Measurements from ENCODE around the gene GATAD1. TPM values are rescaled to one million over a fixed set of nuclear protein-coding genes. Genes with fewer than 3 reads are reported as not detected.

GATAD1 gene
- total RNA-seq, 1 experiment from 2014 or later, result 27.0 TPM

DNA sequence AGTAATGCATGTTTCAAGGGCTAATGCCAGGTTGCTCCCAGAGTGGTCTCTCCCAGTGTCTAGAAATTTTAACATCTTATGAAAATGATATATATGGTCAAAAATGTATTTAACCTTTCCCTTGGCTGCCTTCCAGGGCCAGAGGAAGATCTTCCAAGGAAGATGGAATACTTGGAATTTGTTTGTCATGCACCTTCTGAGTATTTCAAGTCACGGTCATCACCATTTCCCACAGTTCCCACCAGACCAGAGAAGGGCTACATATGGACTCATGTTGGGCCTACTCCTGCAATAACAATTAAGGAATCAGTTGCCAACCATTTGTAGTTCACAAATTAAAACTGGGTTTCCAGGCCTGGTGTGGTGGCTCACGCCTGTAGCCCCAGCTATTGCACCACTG is 9.0 kb downstream of the GATAD1 start:
- ChIA-PET CTCF (no interaction called here), POLR2A (interaction anchor here (0.5 kb wide), 1 partner anchor 108 kb away, joined by 7 read pairs; no protein-coding TSS in a partner anchor)
- intact Hi-C loops (cut with micrococcal nuclease; ENCODE audit: unreplicated experiment) (no loop called here), in situ Hi-C loops (cut with HindIII; ENCODE audit: low pct_unique_long_range_greater_than_20kb, low sequenced_read_pairs) (no loop called here)
- Histone ChIP-seq H3K4me1 (ENCODE audit: control insufficient read depth, insufficient read depth, low read length) (no peaks in the 10 kb centered on the region; the same call in 1 of the 2 replicates), H3K27me3 (ENCODE audit: control insufficient read depth, insufficient read depth, low read length) (no peaks in the 10 kb centered on the region), H3K27ac (ENCODE audit: low read length) (no peak overlapping the region), H3K36me3 (ENCODE audit: control insufficient read depth, insufficient read depth, low read length) (peaks cover 32% of the 10 kb centered on the region), H3K9me3 (ENCODE audit: control insufficient read depth, insufficient read depth, low read depth, low read length) (no peaks in the 10 kb centered on the region), H3K4me3 (ENCODE audit: low read depth in 2 of 2, low read length in 2 of 2) (no peak overlapping the region)
- ATAC-seq, result no peak
- no peak for DNase-seq (ENCODE audit: low read depth, low spot score)
- no peak for TF ChIP-seq SIN3A (IDR thresholded peaks at IDR 0.05; ENCODE audit: borderline replicate concordance, insufficient read depth, low read depth, low read length)
- no peak for TF ChIP-seq TCF7L2 (IDR thresholded peaks at IDR 0.05; ENCODE audit: low read depth, low read length)
- TF ChIP-seq, protein P1, sequence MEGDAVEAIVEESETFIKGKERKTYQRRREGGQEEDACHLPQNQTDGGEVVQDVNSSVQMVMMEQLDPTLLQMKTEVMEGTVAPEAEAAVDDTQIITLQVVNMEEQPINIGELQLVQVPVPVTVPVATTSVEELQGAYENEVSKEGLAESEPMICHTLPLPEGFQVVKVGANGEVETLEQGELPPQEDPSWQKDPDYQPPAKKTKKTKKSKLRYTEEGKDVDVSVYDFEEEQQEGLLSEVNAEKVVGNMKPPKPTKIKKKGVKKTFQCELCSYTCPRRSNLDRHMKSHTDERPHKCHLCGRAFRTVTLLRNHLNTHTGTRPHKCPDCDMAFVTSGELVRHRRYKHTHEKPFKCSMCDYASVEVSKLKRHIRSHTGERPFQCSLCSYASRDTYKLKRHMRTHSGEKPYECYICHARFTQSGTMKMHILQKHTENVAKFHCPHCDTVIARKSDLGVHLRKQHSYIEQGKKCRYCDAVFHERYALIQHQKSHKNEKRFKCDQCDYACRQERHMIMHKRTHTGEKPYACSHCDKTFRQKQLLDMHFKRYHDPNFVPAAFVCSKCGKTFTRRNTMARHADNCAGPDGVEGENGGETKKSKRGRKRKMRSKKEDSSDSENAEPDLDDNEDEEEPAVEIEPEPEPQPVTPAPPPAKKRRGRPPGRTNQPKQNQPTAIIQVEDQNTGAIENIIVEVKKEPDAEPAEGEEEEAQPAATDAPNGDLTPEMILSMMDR (IDR thresholded peaks at IDR 0.05), result no peak
- TF ChIP-seq, protein P2, sequence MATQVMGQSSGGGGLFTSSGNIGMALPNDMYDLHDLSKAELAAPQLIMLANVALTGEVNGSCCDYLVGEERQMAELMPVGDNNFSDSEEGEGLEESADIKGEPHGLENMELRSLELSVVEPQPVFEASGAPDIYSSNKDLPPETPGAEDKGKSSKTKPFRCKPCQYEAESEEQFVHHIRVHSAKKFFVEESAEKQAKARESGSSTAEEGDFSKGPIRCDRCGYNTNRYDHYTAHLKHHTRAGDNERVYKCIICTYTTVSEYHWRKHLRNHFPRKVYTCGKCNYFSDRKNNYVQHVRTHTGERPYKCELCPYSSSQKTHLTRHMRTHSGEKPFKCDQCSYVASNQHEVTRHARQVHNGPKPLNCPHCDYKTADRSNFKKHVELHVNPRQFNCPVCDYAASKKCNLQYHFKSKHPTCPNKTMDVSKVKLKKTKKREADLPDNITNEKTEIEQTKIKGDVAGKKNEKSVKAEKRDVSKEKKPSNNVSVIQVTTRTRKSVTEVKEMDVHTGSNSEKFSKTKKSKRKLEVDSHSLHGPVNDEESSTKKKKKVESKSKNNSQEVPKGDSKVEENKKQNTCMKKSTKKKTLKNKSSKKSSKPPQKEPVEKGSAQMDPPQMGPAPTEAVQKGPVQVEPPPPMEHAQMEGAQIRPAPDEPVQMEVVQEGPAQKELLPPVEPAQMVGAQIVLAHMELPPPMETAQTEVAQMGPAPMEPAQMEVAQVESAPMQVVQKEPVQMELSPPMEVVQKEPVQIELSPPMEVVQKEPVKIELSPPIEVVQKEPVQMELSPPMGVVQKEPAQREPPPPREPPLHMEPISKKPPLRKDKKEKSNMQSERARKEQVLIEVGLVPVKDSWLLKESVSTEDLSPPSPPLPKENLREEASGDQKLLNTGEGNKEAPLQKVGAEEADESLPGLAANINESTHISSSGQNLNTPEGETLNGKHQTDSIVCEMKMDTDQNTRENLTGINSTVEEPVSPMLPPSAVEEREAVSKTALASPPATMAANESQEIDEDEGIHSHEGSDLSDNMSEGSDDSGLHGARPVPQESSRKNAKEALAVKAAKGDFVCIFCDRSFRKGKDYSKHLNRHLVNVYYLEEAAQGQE (IDR thresholded peaks at IDR 0.05; ENCODE audit: insufficient read depth in 1 of 2, low read depth in 2 of 2, low read length in 1 of 2), result no peak
- TF ChIP-seq POLR2AphosphoS5 (IDR thresholded peaks at IDR 0.05; ENCODE audit: low read depth, low read length), result no peak
- no TSS peak for BruUV-seq (replicated peaks)

DNA sequence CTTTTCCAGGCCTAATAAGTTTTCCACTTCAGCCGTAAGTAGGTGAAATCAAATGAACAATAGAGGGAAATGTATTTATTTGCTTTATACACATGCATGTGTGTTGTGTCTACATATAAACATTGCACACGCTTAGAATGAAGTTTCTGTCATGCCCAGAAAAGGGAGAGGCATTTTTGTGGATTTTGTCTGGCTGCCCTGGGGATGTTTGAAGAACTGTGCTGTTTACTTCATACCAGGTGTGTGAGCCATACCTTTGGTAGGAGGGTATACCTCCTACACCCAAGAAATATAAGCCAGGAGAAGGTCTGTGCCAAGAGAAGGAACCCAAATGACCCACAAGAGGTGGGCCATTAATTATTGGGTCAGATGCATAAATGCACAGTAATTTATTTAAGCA is 12.8 kb downstream of the GATAD1 start:
- DNase-seq (ENCODE audit: low read depth, low spot score), result no peak
- Histone ChIP-seq H3K4me1 (ENCODE audit: control insufficient read depth, insufficient read depth, low read length) (peaks cover 3% of the 10 kb centered on the region; the same call in 1 of the 2 replicates), H3K27me3 (ENCODE audit: control insufficient read depth, insufficient read depth, low read length) (no peaks in the 10 kb centered on the region), H3K9me3 (ENCODE audit: control insufficient read depth, insufficient read depth, low read depth, low read length) (no peaks in the 10 kb centered on the region), H3K36me3 (ENCODE audit: control insufficient read depth, insufficient read depth, low read length) (peaks cover 11% of the 10 kb centered on the region), H3K4me3 (ENCODE audit: low read depth in 2 of 2, low read length in 2 of 2) (no peak overlapping the region), H3K27ac (ENCODE audit: low read length) (no peak overlapping the region)
- BruUV-seq (replicated peaks), result no TSS peak
- in situ Hi-C loops (cut with HindIII; ENCODE audit: low pct_unique_long_range_greater_than_20kb, low sequenced_read_pairs) (no loop called here), intact Hi-C loops (cut with micrococcal nuclease; ENCODE audit: unreplicated experiment) (loop anchor here (5.0 kb wide), 1 partner anchor 597 kb away; no protein-coding TSS in a partner anchor)
- TF ChIP-seq POLR2AphosphoS5 (IDR thresholded peaks at IDR 0.05; ENCODE audit: low read depth, low read length) (no peak), SIN3A (IDR thresholded peaks at IDR 0.05; ENCODE audit: borderline replicate concordance, insufficient read depth, low read depth, low read length) (no peak), TCF7L2 (IDR thresholded peaks at IDR 0.05; ENCODE audit: low read depth, low read length) (no peak)
- TF ChIP-seq, protein P1 (IDR thresholded peaks at IDR 0.05), result no peak
- TF ChIP-seq, protein P2 (IDR thresholded peaks at IDR 0.05; ENCODE audit: insufficient read depth in 1 of 2, low read depth in 2 of 2, low read length in 1 of 2), result no peak
- ChIA-PET CTCF (interaction anchor here (0.6 kb wide), 1 partner anchor 278 kb away, joined by 10 read pairs; no protein-coding TSS in a partner anchor), POLR2A (no interaction called here)
- ATAC-seq, result no peak

Measured in Panc1 (cell line).